NCI-H748 (cell line): ENCODE measurements around the gene RAMP1.
"Not testable (repeated sequence)": the region's sequence is repeated elsewhere in the genome, so short reads cannot be mapped to it uniquely, and the experiment has no call there.

Source experiments
- DNase-seq: peaks from one replicate; lab custom pipeline; 2025; ENCODE audit not compliant: unreplicated experiment; lab: John Stamatoyannopoulos, UW

The RAMP1 gene

GRCh38 chr2:237859533-237860272, at the start of gene RAMP1:
TSS of gene RAMP1 (plus strand) at chr2:237859623. CDS start at chr2:237859676, 53 bp downstream.
- DNase-seq = peak; percentile 42

- no peak for DNase-seq
These were observed 43.8 kb upstream of the RAMP1 start for GRCh38 chr2:237815637-237816036.

GRCh38 chr2:237816531-237816930, 42.9 kb upstream of the RAMP1 start:
- DNase-seq = no peak

GRCh38 chr2:237818066-237818473, 41.4 kb upstream of the RAMP1 start:
- DNase-seq = no peak

- no peak for DNase-seq
These were observed 40.2 kb upstream of the RAMP1 start for GRCh38 chr2:237819231-237819630.

GRCh38 chr2:237820421-237820820, 39.0 kb upstream of the RAMP1 start:
- DNase-seq = no peak

- no peak for DNase-seq
These were observed 35.9 kb upstream of the RAMP1 start for GRCh38 chr2:237823544-237823943.

- no peak for DNase-seq
These were observed 35.3 kb upstream of the RAMP1 start for GRCh38 chr2:237824085-237824484.

- DNase-seq = no peak
These were observed 31.9 kb upstream of the RAMP1 start for GRCh38 chr2:237827421-237827987.

- DNase-seq = no peak
These were observed 28.9 kb upstream of the RAMP1 start for GRCh38 chr2:237830522-237830921.

- no peak for DNase-seq
These were observed 25.9 kb upstream of the RAMP1 start for GRCh38 chr2:237833546-237833945.

- no peak for DNase-seq
These were observed 24.1 kb upstream of the RAMP1 start for GRCh38 chr2:237835372-237835771.

- DNase-seq = no peak
These were observed 18.4 kb upstream of the RAMP1 start for GRCh38 chr2:237841051-237841450.

- DNase-seq = not testable (repeated sequence)
These were observed 10.5 kb upstream of the RAMP1 start for GRCh38 chr2:237848940-237849339.

- no peak for DNase-seq
These were observed 5.1 kb upstream of the RAMP1 start for GRCh38 chr2:237854295-237854694.

- DNase-seq = no peak
These were observed 1.6 kb upstream of the RAMP1 start for GRCh38 chr2:237857791-237858190.

- peak; percentile 75 for DNase-seq
These were observed 935 bp upstream of the RAMP1 start for GRCh38 chr2:237858294-237859081.

- no peak for DNase-seq
These were observed 365 bp upstream of the RAMP1 start for GRCh38 chr2:237859082-237859433.

GRCh38 chr2:237860273-237860935, 981 bp downstream of the RAMP1 start:
- peak; percentile 24 for DNase-seq

- no peak for DNase-seq
These were observed 2.6 kb downstream of the RAMP1 start for GRCh38 chr2:237861875-237862527.

GRCh38 chr2:237862528-237862895, 3.1 kb downstream of the RAMP1 start:
- DNase-seq = no peak
